ENCODE measurements around the gene ATP11A. TPM values are rescaled to one million over a fixed set of nuclear protein-coding genes. Genes with fewer than 3 reads are reported as not detected.

The ATP11A gene
- 79.4 and 80.6 TPM in 2 replicates for total RNA-seq

GRCh38 chr13:112689303-112690245, at the start of gene ATP11A:
TSS of gene ATP11A (plus strand) at chr13:112690038. CDS start at chr13:112690417, 379 bp downstream.
- Mint-ChIP-seq H3K36me3 (ENCODE audit: low read depth) (no peaks in the 10 kb centered on the region), H3K27me3 (peaks cover under 1% of the 10 kb centered on the region), H3K27ac (peak within 1 kb of the TSS; percentile 94), H3K9me3 (no peaks in the 10 kb centered on the region), H3K4me1 (peaks cover 49% of the 10 kb centered on the region), H3K4me3 (peak within 1 kb of the TSS; percentile 92)
- DNase-seq: peak; percentile 95
- intact Hi-C loops (cut with micrococcal nuclease): loop anchor here (1.0 to 5.0 kb wide), 2 partner anchors 101 to 183 kb away; partner anchors contain the start of gene TUBGCP3

DNA sequence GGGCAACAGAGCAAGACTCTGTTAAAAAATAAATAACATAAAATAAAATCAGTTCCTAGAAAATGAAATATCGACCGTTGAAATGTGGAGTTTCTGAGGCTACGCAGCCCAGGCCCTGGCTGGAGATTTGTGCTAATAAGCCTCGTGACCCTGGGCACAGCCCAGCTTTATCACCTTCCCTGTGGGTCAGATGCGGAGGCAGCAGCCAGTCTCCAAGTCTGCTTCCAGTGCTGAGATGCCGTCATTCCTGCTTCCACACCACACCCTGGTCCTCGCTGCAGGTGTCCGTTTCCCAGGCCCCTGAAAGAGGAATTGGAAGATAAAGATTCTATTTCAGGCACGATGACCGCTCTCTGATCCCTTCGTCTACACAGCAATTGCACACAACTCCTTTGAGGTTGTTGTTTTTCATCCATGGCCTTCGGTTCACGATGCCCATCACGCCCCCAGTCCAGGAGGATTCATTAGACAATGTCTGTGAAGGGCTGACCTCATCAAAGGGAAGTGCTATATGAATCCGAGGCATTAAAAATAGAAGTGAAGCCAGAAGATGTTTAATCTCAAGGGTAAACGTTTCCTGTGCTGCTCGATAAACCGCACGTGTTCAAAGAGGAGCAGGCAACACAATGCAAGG, 48.3 kb upstream of the ATP11A start:
- H3K27me3 Mint-ChIP-seq: peaks cover 21% of the 10 kb centered on the region
- no peak overlapping the region for H3K27ac Mint-ChIP-seq
- H3K4me3 Mint-ChIP-seq: no peak overlapping the region
- H3K9me3 Mint-ChIP-seq: no peaks in the 10 kb centered on the region
- H3K36me3 Mint-ChIP-seq (ENCODE audit: low read depth): no peaks in the 10 kb centered on the region
- DNase-seq: no peak
- H3K4me1 Mint-ChIP-seq: peaks cover 10% of the 10 kb centered on the region
- intact Hi-C loops (cut with micrococcal nuclease): no loop called here

DNA sequence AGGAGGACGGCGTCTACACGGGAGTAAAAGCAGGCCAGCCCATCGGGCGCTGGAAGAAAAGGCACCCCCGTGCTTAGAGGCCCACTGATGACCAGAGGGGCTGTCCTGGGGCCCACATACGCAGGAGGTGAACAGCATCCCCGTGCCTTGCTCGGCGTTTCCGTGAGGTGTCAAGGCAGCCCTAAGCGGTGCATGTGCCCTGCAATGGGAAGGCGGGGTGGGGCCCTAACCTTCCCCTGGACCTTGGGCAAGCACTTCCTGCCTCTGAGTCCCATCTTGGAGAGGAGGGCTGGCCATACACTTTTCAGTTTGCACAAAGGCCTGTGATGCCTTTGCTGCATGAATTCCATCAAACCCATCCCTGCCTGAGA, 47.8 kb upstream of the ATP11A start:
- H3K27ac Mint-ChIP-seq: no peak overlapping the region
- H3K36me3 Mint-ChIP-seq (ENCODE audit: low read depth): no peaks in the 10 kb centered on the region
- H3K9me3 Mint-ChIP-seq: no peaks in the 10 kb centered on the region
- no peak overlapping the region for H3K4me3 Mint-ChIP-seq
- peaks cover 10% of the 10 kb centered on the region for H3K4me1 Mint-ChIP-seq
- peaks cover 21% of the 10 kb centered on the region for H3K27me3 Mint-ChIP-seq
- DNase-seq: no peak
- intact Hi-C loops (cut with micrococcal nuclease): no loop called here

- no peaks in the 10 kb centered on the region for H3K9me3 Mint-ChIP-seq
- DNase-seq: no peak
- H3K4me1 Mint-ChIP-seq: peaks cover 7% of the 10 kb centered on the region
- intact Hi-C loops (cut with micrococcal nuclease): no loop called here
- H3K27me3 Mint-ChIP-seq: peaks cover 10% of the 10 kb centered on the region
- no peak overlapping the region for H3K4me3 Mint-ChIP-seq
- H3K36me3 Mint-ChIP-seq (ENCODE audit: low read depth): no peaks in the 10 kb centered on the region
- no peak overlapping the region for H3K27ac Mint-ChIP-seq
Measured at GRCh38 chr13:112643759-112644459, 45.9 kb upstream of the ATP11A start.

- intact Hi-C loops (cut with micrococcal nuclease): no loop called here
- DNase-seq: no peak
- Mint-ChIP-seq H3K27me3 (peaks cover 1% of the 10 kb centered on the region), H3K9me3 (no peaks in the 10 kb centered on the region), H3K4me1 (peaks cover 4% of the 10 kb centered on the region), H3K4me3 (no peak overlapping the region), H3K27ac (no peak overlapping the region), H3K36me3 (ENCODE audit: low read depth) (no peaks in the 10 kb centered on the region)
Measured at GRCh38 chr13:112645327-112645914, 44.4 kb upstream of the ATP11A start.

- intact Hi-C loops (cut with micrococcal nuclease): no loop called here
- H3K27ac Mint-ChIP-seq: no peak overlapping the region
- H3K4me3 Mint-ChIP-seq: no peak overlapping the region
- DNase-seq: no peak
- H3K4me1 Mint-ChIP-seq: no peaks in the 10 kb centered on the region
- no peaks in the 10 kb centered on the region for H3K36me3 Mint-ChIP-seq (ENCODE audit: low read depth)
- no peaks in the 10 kb centered on the region for H3K9me3 Mint-ChIP-seq
- peaks cover 4% of the 10 kb centered on the region for H3K27me3 Mint-ChIP-seq
Measured at GRCh38 chr13:112647256-112647655, 42.6 kb upstream of the ATP11A start.

DNA sequence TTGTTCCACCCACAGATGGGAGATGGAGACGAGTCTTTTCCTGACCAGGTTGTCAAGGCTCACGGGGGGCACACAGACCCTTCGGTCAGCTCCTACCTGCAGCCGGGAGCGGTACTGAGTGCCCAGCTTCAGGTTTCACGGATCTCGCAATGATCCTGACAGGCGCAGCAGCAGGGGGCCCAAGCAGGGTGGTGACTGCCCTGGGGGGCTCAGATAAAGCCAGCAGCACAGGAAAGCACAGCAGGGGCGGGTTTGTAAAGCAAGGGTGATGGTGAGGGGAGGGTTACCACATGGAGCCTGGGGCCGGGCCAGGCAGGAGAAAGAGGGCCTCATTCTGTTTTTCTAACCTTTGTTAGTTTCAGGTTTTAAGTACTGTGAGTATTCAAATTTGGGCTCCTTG, 41.7 kb upstream of the ATP11A start:
- Mint-ChIP-seq H3K4me1 (no peaks in the 10 kb centered on the region), H3K27ac (no peak overlapping the region), H3K4me3 (no peak overlapping the region), H3K36me3 (ENCODE audit: low read depth) (no peaks in the 10 kb centered on the region), H3K27me3 (peaks cover 6% of the 10 kb centered on the region), H3K9me3 (no peaks in the 10 kb centered on the region)
- no peak for DNase-seq
- intact Hi-C loops (cut with micrococcal nuclease): no loop called here

- H3K27me3 Mint-ChIP-seq: peaks cover 7% of the 10 kb centered on the region
- no peak for DNase-seq
Measured at GRCh38 chr13:112648966-112649690, 40.7 kb upstream of the ATP11A start.

GRCh38 chr13:112651311-112651710, 38.5 kb upstream of the ATP11A start:
- H3K36me3 Mint-ChIP-seq (ENCODE audit: low read depth): no peaks in the 10 kb centered on the region
- DNase-seq: no peak
- no peak overlapping the region for H3K27ac Mint-ChIP-seq
- H3K27me3 Mint-ChIP-seq: peaks cover 7% of the 10 kb centered on the region
- intact Hi-C loops (cut with micrococcal nuclease): no loop called here
- no peaks in the 10 kb centered on the region for H3K9me3 Mint-ChIP-seq
- H3K4me1 Mint-ChIP-seq: no peaks in the 10 kb centered on the region
- H3K4me3 Mint-ChIP-seq: no peak overlapping the region

More at GRCh38 chr13:112648966-112649690, 40.7 kb upstream of the ATP11A start:
- no peaks in the 10 kb centered on the region for H3K9me3 Mint-ChIP-seq
- intact Hi-C loops (cut with micrococcal nuclease): no loop called here
- no peak overlapping the region for H3K4me3 Mint-ChIP-seq
- no peaks in the 10 kb centered on the region for H3K36me3 Mint-ChIP-seq (ENCODE audit: low read depth)
- H3K4me1 Mint-ChIP-seq: no peaks in the 10 kb centered on the region
- no peak overlapping the region for H3K27ac Mint-ChIP-seq

- intact Hi-C loops (cut with micrococcal nuclease): no loop called here
- Mint-ChIP-seq H3K9me3 (no peaks in the 10 kb centered on the region), H3K4me1 (no peaks in the 10 kb centered on the region), H3K36me3 (ENCODE audit: low read depth) (no peaks in the 10 kb centered on the region), H3K27me3 (peaks cover 7% of the 10 kb centered on the region), H3K4me3 (no peak overlapping the region), H3K27ac (no peak overlapping the region)
- DNase-seq: no peak
Measured at GRCh38 chr13:112651750-112652511, 37.9 kb upstream of the ATP11A start.

DNA sequence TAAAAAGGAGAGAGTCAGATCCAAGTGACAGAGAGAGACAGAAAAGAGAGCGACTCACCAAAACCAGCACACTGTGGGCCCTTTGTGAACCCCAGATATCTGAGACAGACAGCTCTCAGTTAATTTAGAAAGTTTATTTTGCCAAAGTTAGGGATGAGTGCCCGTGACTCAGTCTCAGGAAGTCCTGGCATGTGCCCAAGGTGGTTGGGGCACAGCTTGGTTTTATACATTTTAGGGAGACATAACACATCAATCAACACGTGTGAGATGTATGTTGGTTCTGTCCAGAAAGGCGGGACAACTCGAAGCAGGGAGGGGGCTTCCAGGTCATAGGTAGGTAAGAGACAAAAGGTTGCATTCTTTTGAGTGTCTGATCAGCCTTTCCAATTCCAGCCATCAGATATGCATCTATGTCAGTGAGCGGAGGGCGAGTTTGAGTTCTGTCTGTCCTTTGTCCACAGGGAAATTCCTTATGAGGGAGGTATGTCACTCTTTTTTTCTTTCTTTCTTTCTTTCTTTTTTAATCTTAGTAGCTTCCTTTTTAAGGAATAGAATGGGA, 37.2 kb upstream of the ATP11A start:
- H3K4me3 Mint-ChIP-seq: no peak overlapping the region
- H3K27me3 Mint-ChIP-seq: peaks cover 7% of the 10 kb centered on the region
- intact Hi-C loops (cut with micrococcal nuclease): no loop called here
- no peaks in the 10 kb centered on the region for H3K36me3 Mint-ChIP-seq (ENCODE audit: low read depth)
- H3K4me1 Mint-ChIP-seq: no peaks in the 10 kb centered on the region
- no peaks in the 10 kb centered on the region for H3K9me3 Mint-ChIP-seq
- no peak overlapping the region for H3K27ac Mint-ChIP-seq
- no peak for DNase-seq

GRCh38 chr13:112653071-112653470, 36.8 kb upstream of the ATP11A start:
- H3K27ac Mint-ChIP-seq: no peak overlapping the region
- intact Hi-C loops (cut with micrococcal nuclease): no loop called here
- no peak overlapping the region for H3K4me3 Mint-ChIP-seq
- no peak for DNase-seq
- no peaks in the 10 kb centered on the region for H3K9me3 Mint-ChIP-seq
- no peaks in the 10 kb centered on the region for H3K4me1 Mint-ChIP-seq
- H3K36me3 Mint-ChIP-seq (ENCODE audit: low read depth): no peaks in the 10 kb centered on the region
- H3K27me3 Mint-ChIP-seq: peaks cover 7% of the 10 kb centered on the region
